Heart left ventricle (tissue), 13 donors: ENCODE data around the gene ZC3H18.

Experiments used
- POLR2A ChIP-seq, 2 donors: fragments of 450-650 bp; IDR thresholded peaks; one replicate each; pipeline ENCODE4 v1.6.1; 2017; ENCODE audit warnings: antibody characterized with exemption in 2 of 2, mild to moderate bottlenecking in 2 of 2, moderate library complexity in 2 of 2
- TF ChIP-seq, protein P1 (sequence below), 12 donors: fragments of 200-600 bp; sonication (generic) in 4 of 12; IDR thresholded peaks; one replicate each; pipeline versions ENCODE4 v1.5.0 to v1.8.0; 2018 to 2022; ENCODE audit warnings: antibody characterized with exemption in 12 of 12, mild to moderate bottlenecking in 5 of 12
- donor health status: ischemic (EF 13 %, LVEDD 7.1; RV severe dilation, severe dysfunction).
- donor health status: DM: no; HTN: yes; CAD: no.
- donor health status: DM: no; HTN: no; CAD: no.
- donor health status: ischemic (EF 25% LVEDD 6.9; RV normal size, moderate dysfunction).
- donor health status: ischemic (EF 25% LVEDD 5.7; RV mildly dilated, moderate dysfunction).
- donor health status: ischemic (EF 35%, LVEDD 5.7; RV mildly dilated, moderate dysfunction).
- donor health status: nonischemic (EF 11% LVEDD 7.7; RV severe dilation, severe dysfunction).
- donor health status: DM: yes; HTN: yes; CAD: no.
- donor health status: PGD.
- donor health status: ischemic (EF 29% LVEDD 5.4; RV normal size, mild dysfunction).
- donor health status: nonischemic (EF 23%, LVEDD 6.1; RV moderate dilation, normal function).

DNA sequence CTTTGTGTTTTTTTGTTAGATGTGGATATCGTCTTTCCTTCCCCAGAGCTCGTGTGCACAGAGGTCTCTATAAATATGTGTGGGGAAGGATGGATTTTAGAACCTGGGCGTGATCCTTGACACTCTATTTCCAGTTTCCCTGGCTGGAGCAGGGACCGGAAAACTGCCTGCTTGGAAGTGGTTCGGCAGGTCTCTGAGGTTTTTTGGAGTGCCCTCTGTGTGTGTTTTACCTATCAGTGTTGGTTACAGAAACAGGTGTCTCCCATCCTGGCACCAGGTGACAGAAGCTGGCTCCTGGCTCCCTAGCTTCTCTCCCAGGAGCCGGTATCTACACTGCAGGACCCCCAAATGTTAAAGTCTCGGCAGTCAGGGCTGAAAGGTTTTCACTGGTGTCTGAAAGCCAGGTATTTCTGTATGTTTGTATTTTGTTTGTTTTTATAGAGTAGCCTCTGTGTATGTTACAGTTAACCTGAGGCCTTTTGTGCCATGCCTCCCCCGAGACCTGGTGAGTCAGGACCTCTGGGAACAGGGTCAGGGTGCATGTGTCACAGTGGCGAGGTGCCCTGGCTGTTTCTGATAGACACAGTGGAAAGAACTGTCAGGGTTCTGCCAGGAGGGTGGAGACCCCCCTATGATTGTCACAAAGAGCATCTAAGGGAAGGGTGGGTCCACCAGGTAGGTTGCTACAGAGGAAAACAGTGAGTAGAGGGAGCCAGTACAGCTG, 31.3 kb downstream of the ZC3H18 start:
- no peak for TF ChIP-seq POLR2A (IDR thresholded peaks at IDR 0.05)
- TF ChIP-seq, protein P1, sequence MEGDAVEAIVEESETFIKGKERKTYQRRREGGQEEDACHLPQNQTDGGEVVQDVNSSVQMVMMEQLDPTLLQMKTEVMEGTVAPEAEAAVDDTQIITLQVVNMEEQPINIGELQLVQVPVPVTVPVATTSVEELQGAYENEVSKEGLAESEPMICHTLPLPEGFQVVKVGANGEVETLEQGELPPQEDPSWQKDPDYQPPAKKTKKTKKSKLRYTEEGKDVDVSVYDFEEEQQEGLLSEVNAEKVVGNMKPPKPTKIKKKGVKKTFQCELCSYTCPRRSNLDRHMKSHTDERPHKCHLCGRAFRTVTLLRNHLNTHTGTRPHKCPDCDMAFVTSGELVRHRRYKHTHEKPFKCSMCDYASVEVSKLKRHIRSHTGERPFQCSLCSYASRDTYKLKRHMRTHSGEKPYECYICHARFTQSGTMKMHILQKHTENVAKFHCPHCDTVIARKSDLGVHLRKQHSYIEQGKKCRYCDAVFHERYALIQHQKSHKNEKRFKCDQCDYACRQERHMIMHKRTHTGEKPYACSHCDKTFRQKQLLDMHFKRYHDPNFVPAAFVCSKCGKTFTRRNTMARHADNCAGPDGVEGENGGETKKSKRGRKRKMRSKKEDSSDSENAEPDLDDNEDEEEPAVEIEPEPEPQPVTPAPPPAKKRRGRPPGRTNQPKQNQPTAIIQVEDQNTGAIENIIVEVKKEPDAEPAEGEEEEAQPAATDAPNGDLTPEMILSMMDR (IDR thresholded peaks at IDR 0.05): no peak
